Measurements from ENCODE around the gene ZXDB.

GRCh38 chrX:57641338-57641737 is 49.5 kb downstream of the ZXDB start:
- TF ChIP-seq CTCF (IDR thresholded peaks at IDR 0.05) (no peak), POLR2AphosphoS5 (IDR thresholded peaks at IDR 0.05) (no peak), EP300 (IDR thresholded peaks at IDR 0.05) (no peak), POLR2A (IDR thresholded peaks at IDR 0.05) (no peak)

Data from sigmoid colon (tissue), 4 donors.